ENCODE results near the gene IL4I1. TPM values are rescaled to one million over a fixed set of nuclear protein-coding genes. Genes with fewer than 3 reads are reported as not detected.
A peak's percentile ranks its signal among the peaks of the same experiment; 100 is the strongest.
"Not testable (repeated sequence)": the region's sequence is repeated elsewhere in the genome, so short reads cannot be mapped to it uniquely, and the experiment has no call there.

IL4I1 gene
- total and polyA plus RNA-seq, 7 donors: 0.05 to 3.3 (median 0.39) TPM

DNA sequence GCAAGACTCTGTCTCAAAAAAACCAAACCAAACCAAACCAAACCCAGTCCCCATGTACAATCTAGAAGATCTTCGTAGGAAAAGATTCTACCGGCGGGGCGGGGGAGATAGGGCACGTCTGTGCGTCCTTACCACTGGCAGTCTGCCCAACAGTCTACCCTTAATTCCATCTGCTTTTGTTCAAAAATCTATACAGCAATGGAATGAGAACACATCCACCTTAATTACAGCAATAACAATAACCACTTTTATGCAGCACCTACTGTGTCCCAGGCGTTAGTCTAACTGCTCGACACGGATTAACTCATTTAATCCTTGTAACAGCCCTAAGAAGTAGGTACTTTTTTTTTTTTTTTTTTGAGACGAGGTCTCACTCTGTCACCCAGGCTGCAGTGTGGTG is 29.8 kb upstream of the IL4I1 start:
- H3K27me3 ChIP-seq (ENCODE audit: insufficient read depth in 3 of 3, low read length in 2 of 3): no peaks in the 10 kb centered on the region
- peaks cover 0 to 59% of the 10 kb centered on the region in 2 donors for H3K36me3 ChIP-seq (ENCODE audit: insufficient read depth in 1 of 2, low read depth in 1 of 2)
- DNase-seq (no peak), ATAC-seq (no peak)
- TF ChIP-seq, protein P1, sequence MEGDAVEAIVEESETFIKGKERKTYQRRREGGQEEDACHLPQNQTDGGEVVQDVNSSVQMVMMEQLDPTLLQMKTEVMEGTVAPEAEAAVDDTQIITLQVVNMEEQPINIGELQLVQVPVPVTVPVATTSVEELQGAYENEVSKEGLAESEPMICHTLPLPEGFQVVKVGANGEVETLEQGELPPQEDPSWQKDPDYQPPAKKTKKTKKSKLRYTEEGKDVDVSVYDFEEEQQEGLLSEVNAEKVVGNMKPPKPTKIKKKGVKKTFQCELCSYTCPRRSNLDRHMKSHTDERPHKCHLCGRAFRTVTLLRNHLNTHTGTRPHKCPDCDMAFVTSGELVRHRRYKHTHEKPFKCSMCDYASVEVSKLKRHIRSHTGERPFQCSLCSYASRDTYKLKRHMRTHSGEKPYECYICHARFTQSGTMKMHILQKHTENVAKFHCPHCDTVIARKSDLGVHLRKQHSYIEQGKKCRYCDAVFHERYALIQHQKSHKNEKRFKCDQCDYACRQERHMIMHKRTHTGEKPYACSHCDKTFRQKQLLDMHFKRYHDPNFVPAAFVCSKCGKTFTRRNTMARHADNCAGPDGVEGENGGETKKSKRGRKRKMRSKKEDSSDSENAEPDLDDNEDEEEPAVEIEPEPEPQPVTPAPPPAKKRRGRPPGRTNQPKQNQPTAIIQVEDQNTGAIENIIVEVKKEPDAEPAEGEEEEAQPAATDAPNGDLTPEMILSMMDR (IDR thresholded peaks at IDR 0.05): no peak
- WGBS, 3 donors: 87 to 93% (median 88%) methylated on average over 10 of the region's 10 CpGs
- H3K4me3 ChIP-seq: no peak overlapping the region
- H3K4me1 ChIP-seq: peaks cover 30% of the 10 kb centered on the region
- H3K9me3 ChIP-seq: no peaks in the 10 kb centered on the region
- no peak overlapping the region for H3K27ac ChIP-seq
- intact Hi-C loops (cut with DNase I): loop anchor here in 1 of 2 donors (5.0 kb wide), 1 partner anchor 34 kb away; no protein-coding TSS in a partner anchor

DNA sequence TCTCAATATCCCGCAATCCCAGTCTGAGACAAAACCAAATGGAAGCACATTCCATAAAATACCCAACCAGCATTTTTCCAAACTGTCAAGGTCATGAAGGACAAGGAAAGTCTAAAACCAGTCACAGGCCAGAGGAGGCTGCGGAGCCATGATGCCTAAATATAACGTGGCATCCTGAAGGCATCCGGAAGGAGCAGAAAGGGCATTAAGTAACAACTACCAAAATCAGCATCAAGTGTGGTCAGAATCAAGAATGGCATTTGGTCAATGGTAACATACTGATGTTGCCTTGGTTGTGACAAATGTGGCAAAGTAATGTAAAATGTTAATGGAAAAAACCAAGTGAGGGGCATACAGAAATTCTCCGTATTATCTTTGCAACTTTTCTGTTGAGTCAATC is 28.8 kb upstream of the IL4I1 start:
- H3K4me1 ChIP-seq: peaks cover 30% of the 10 kb centered on the region
- H3K4me3 ChIP-seq: no peak overlapping the region
- H3K27ac ChIP-seq: no peak overlapping the region
- DNase-seq (no peak), ATAC-seq (no peak)
- intact Hi-C loops (cut with DNase I): loop anchor here in 1 of 2 donors (5.0 kb wide), 1 partner anchor 33 kb away; no protein-coding TSS in a partner anchor
- peaks cover 0 to 56% of the 10 kb centered on the region in 2 donors for H3K36me3 ChIP-seq (ENCODE audit: insufficient read depth in 1 of 2, low read depth in 1 of 2)
- TF ChIP-seq, protein P1 (IDR thresholded peaks at IDR 0.05): no peak
- WGBS, 3 donors: 76 to 91% (median 84%) methylated on average over 5 of the region's 5 CpGs
- H3K27me3 ChIP-seq (ENCODE audit: insufficient read depth in 3 of 3, low read length in 2 of 3): no peaks in the 10 kb centered on the region
- H3K9me3 ChIP-seq: no peaks in the 10 kb centered on the region

DNA sequence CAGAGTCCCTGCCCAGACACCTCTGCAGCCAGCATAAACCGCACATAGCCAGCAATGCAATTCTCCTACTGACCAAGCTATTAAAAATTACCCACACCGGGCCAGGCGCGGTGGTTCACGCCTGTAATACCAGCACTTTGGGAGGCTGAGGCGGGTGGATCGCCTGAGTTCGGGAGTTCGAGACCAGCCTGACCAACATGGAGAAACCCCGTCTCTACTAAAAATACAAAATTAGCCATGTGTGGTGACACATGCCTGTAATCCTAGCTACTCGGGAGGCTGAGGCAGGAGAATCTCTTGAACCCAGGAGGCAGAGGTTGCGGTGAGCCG is 28.2 kb upstream of the IL4I1 start:
- not testable (repeated sequence) for H3K27ac ChIP-seq; DNase-seq; ATAC-seq; H3K27me3 ChIP-seq (ENCODE audit: insufficient read depth in 3 of 3, low read length in 2 of 3); H3K9me3 ChIP-seq; H3K4me3 ChIP-seq
- WGBS, 3 donors: 78 to 85% (median 79%) methylated on average over 13 of the region's 13 CpGs
- Histone ChIP-seq H3K4me1 (peaks cover 30% of the 10 kb centered on the region), H3K36me3 (ENCODE audit: insufficient read depth in 1 of 2, low read depth in 1 of 2) (peaks cover 0 to 57% of the 10 kb centered on the region in 2 donors)
- intact Hi-C loops (cut with DNase I): loop anchor here in 1 of 2 donors (5.0 kb wide), 1 partner anchor 33 kb away; no protein-coding TSS in a partner anchor

DNA sequence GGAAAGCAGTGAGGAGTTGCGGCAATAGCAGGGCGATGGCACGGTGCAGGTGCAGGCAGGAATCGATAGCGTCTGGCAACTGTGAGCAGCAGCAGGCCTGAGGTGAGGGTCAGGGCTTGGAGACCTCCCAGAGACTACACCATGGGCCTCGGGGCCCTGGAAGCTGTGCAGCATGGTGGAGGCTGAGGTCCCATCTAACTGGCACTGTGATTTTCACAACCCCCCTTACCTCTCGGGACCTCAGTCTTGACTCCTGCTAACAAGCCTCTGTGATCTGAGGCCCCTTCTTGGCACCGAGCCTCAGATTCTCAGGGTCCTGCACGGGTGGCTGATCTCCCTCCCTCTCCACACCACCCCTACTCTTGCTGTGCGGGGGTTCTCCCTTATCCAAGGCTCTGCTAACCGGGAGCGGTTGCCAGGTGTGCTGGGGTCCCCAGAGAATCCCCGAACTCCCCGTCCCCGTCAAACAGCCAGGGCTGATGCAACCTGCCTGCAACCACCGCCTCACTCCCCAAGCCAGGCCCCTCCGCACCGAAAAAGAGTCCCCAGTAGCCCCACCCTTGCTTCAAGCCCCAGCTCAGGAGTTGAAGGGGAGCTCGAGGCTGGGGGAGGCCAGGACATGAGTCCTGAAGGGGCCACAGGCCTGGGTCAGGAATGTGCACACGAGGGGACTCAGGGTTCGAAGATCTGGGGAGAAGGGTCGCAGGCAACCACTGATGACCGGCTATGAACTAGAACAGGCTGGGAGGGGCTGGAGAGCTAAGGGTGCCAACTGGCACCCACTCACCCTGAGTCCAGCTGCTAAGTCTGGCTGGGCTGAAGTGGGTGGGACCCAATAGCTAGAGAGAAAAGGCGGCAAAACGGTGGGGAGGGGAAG is 27.6 kb upstream of the IL4I1 start:
- Histone ChIP-seq H3K9me3 (no peaks in the 10 kb centered on the region), H3K4me1 (peaks cover 30% of the 10 kb centered on the region), H3K36me3 (ENCODE audit: insufficient read depth in 1 of 2, low read depth in 1 of 2) (peaks cover 0 to 57% of the 10 kb centered on the region in 2 donors), H3K27ac (no peak overlapping the region), H3K4me3 (no peak overlapping the region), H3K27me3 (ENCODE audit: insufficient read depth in 3 of 3, low read length in 2 of 3) (no peaks in the 10 kb centered on the region)
- TF ChIP-seq, protein P1 (IDR thresholded peaks at IDR 0.05): no peak
- ATAC-seq (no peak), DNase-seq (peak; percentile 46 to 87)
- intact Hi-C loops (cut with DNase I): no loop called here
- WGBS, 3 donors: 56 to 64% (median 57%) methylated on average over 23 to 25 of the region's 25 CpGs
